ENCODE data around the gene CRK.

DNA sequence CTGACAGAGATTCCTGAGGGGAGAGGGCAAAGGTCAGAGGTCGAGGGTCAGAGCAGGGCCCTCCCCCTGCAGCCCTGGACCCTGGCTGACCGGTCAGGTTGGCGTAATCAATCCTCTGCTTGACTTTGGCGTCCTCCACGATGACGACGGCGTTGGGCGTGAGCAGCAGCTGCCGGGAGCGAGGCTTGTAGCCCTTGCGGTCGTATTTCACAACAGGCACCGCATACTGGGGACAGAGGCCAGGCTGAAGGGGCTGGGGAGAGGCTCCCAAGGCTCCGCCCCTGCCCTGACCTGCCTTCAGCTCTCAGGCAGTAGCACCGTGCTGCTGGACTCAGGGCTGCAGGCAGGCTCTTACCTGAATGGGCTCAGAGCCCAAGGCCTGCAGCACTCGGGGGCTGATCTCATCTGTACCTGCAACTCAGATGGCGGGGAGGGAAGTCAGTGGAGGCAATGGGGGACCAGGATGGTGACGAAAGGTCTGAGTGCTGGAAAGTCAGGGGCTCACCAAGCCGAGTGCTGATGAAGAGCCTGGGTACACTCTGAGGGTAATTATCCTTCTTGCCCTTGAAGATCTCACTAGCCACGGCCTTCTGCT, 12.0 kb upstream of the CRK start:
- TF ChIP-seq CTCF (IDR thresholded peaks at IDR 0.05) (no peak), POLR2A (IDR thresholded peaks at IDR 0.05; ENCODE audit: low read depth) (no peak), EP300 (IDR thresholded peaks at IDR 0.05) (no peak)
